WTC11 (cell line): ENCODE results near the gene ACAT2.

Experiments
- CREB1 ChIP-seq: sonication (generic); formaldehyde crosslinking; IDR thresholded peaks from 2 replicates; pipeline ENCODE4 v1.8.0; 2023; ENCODE audit warnings: mild to moderate bottlenecking, missing genetic modification reagents
- MAX ChIP-seq: sonication (generic); formaldehyde crosslinking; IDR thresholded peaks from 2 replicates; pipeline ENCODE4 v1.8.0; 2022; ENCODE audit warnings: mild to moderate bottlenecking, missing genetic modification reagents
- NR1H2 ChIP-seq: sonication (generic); formaldehyde crosslinking; IDR thresholded peaks from 2 replicates; pipeline ENCODE4 v1.9.0; 2021; ENCODE audit warnings: mild to moderate bottlenecking, moderate library complexity, missing genetic modification reagents
- SP1 ChIP-seq: sonication (generic); formaldehyde crosslinking; conservative IDR thresholded peaks from 2 replicates; pipeline ENCODE4 v1.8.1; 2022; ENCODE audit warnings: missing genetic modification reagents
- TEAD4 ChIP-seq: sonication (generic); formaldehyde crosslinking; IDR thresholded peaks from 2 replicates; pipeline ENCODE4 v1.8.0; 2022; ENCODE audit warnings: mild to moderate bottlenecking, missing genetic modification reagents
- ZNF138 ChIP-seq: sonication (generic); formaldehyde crosslinking; conservative IDR thresholded peaks from 2 replicates; pipeline ENCODE4 v1.8.1; 2022; ENCODE audit warnings: mild to moderate bottlenecking, moderate library complexity, missing genetic modification reagents
- ZNF317 ChIP-seq: sonication (generic); formaldehyde crosslinking; IDR thresholded peaks from 2 replicates; pipeline ENCODE4 v1.8.1; 2023; ENCODE audit warnings: low read depth, mild to moderate bottlenecking, moderate library complexity, missing genetic modification reagents, borderline replicate concordance
- ZNF512 ChIP-seq: sonication (generic); formaldehyde crosslinking; IDR thresholded peaks from 2 replicates; pipeline ENCODE4 v1.8.1; 2022; ENCODE audit warnings: missing genetic modification reagents, borderline replicate concordance
- TF ChIP-seq, protein P1 (sequence below): sonication (generic); formaldehyde crosslinking; IDR thresholded peaks from 2 replicates; pipeline ENCODE4 v1.8.1; 2023; ENCODE audit warnings: mild to moderate bottlenecking, missing genetic modification reagents
- TF ChIP-seq, protein P2 (sequence below): fragments of 200-600 bp; IDR thresholded peaks from 2 replicates; pipeline ENCODE4 v1.8.0; 2022; ENCODE audit warnings: antibody characterized with exemption

GRCh38 chr6:159813781-159814180 is 51.9 kb downstream of the ACAT2 start:
- TF ChIP-seq TEAD4 (CRISPR knock-in tag) (no peak), MAX (no peak), SP1 (CRISPR knock-in tag) (no peak), ZNF138 (CRISPR knock-in tag) (no peak), ZNF512 (no peak), CREB1 (no peak), NR1H2 (CRISPR knock-in tag) (no peak), ZNF317 (CRISPR knock-in tag) (no peak)
- TF ChIP-seq, protein P1, sequence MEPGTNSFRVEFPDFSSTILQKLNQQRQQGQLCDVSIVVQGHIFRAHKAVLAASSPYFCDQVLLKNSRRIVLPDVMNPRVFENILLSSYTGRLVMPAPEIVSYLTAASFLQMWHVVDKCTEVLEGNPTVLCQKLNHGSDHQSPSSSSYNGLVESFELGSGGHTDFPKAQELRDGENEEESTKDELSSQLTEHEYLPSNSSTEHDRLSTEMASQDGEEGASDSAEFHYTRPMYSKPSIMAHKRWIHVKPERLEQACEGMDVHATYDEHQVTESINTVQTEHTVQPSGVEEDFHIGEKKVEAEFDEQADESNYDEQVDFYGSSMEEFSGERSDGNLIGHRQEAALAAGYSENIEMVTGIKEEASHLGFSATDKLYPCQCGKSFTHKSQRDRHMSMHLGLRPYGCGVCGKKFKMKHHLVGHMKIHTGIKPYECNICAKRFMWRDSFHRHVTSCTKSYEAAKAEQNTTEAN (CRISPR knock-in tag): no peak
- TF ChIP-seq, protein P2, sequence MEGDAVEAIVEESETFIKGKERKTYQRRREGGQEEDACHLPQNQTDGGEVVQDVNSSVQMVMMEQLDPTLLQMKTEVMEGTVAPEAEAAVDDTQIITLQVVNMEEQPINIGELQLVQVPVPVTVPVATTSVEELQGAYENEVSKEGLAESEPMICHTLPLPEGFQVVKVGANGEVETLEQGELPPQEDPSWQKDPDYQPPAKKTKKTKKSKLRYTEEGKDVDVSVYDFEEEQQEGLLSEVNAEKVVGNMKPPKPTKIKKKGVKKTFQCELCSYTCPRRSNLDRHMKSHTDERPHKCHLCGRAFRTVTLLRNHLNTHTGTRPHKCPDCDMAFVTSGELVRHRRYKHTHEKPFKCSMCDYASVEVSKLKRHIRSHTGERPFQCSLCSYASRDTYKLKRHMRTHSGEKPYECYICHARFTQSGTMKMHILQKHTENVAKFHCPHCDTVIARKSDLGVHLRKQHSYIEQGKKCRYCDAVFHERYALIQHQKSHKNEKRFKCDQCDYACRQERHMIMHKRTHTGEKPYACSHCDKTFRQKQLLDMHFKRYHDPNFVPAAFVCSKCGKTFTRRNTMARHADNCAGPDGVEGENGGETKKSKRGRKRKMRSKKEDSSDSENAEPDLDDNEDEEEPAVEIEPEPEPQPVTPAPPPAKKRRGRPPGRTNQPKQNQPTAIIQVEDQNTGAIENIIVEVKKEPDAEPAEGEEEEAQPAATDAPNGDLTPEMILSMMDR: no peak
